Trophoblast cell (in vitro differentiated cells and primary cell): ENCODE data around the gene AMMECR1.

Experiments
- DNase-seq, 2 donors: peaks; one replicate each; pipeline ENCODE4 v3.0.0-alpha.2; 2016
- H2AFZ ChIP-seq: 2 replicates; pipeline ENCODE4 v1.6.1; 2013; ENCODE audit warnings: low read length, moderate library complexity, mild to moderate bottlenecking; ENCODE audit not compliant: insufficient read depth, poor library complexity
- H2AK5ac ChIP-seq: 2 replicates; pipeline ENCODE4 v1.6.1; 2013; ENCODE audit warnings: mild to moderate bottlenecking, low read length
- H2BK120ac ChIP-seq: 2 replicates; pipeline ENCODE4 v1.6.1; 2013; ENCODE audit warnings: low read length, mild to moderate bottlenecking, moderate library complexity; ENCODE audit not compliant: insufficient read depth, poor library complexity
- H2BK12ac ChIP-seq: 2 replicates; pipeline ENCODE4 v1.6.1; 2013; ENCODE audit warnings: mild to moderate bottlenecking, low read length, moderate library complexity
- H2BK5ac ChIP-seq: 2 replicates; pipeline ENCODE4 v1.6.1; 2013; ENCODE audit warnings: low read length, low read depth, moderate library complexity, mild to moderate bottlenecking; ENCODE audit not compliant: poor library complexity
- H3K14ac ChIP-seq: 2 replicates; pipeline ENCODE4 v1.6.1; 2013; ENCODE audit warnings: mild to moderate bottlenecking, low read length
- H3K18ac ChIP-seq: 2 replicates; pipeline ENCODE4 v1.6.1; 2013; ENCODE audit warnings: mild to moderate bottlenecking, low read length
- H3K23ac ChIP-seq: 2 replicates; pipeline ENCODE4 v1.6.1; 2013; ENCODE audit warnings: low read length
- H3K27ac ChIP-seq: 2 replicates; pipeline ENCODE4 v1.5.1; 2013; ENCODE audit warnings: low read depth, mild to moderate bottlenecking, inconsistent platforms, low read length, moderate library complexity
- H3K27me3 ChIP-seq: 2 replicates; pipeline ENCODE4 v1.6.1; 2013; ENCODE audit warnings: inconsistent platforms, mild to moderate bottlenecking, low read length, moderate library complexity; ENCODE audit not compliant: insufficient read depth
- H3K36me3 ChIP-seq, 2 experiments: 1 replicate in 1 of 2; 2 replicates in 1 of 2; pipeline ENCODE4 v1.6.1; 2013; ENCODE audit warnings: low read length in 2 of 2, mild to moderate bottlenecking in 2 of 2, moderate library complexity in 1 of 2; ENCODE audit not compliant: insufficient read depth in 2 of 2, control insufficient read depth in 1 of 2
- H3K4ac ChIP-seq: 2 replicates; pipeline ENCODE4 v1.6.1; 2013; ENCODE audit warnings: low read depth, mild to moderate bottlenecking, low read length, moderate library complexity
- H3K4me1 ChIP-seq, 2 experiments: 1 replicate in 1 of 2; 2 replicates in 1 of 2; pipeline ENCODE4 v1.6.1; 2013; ENCODE audit warnings: low read length in 2 of 2, mild to moderate bottlenecking in 2 of 2, moderate library complexity in 1 of 2; ENCODE audit not compliant: insufficient read depth in 2 of 2, control insufficient read depth in 1 of 2
- H3K4me2 ChIP-seq: 2 replicates; pipeline ENCODE4 v1.6.1; 2013; ENCODE audit warnings: inconsistent platforms, mild to moderate bottlenecking, low read length, moderate library complexity
- H3K4me3 ChIP-seq: 2 replicates; pipeline ENCODE4 v1.5.1; 2013; ENCODE audit warnings: mild to moderate bottlenecking, low read depth, low read length, inconsistent platforms
- H3K79me1 ChIP-seq: one replicate; pipeline ENCODE4 v1.6.1; 2013; ENCODE audit warnings: low read length
- H3K79me2 ChIP-seq: 2 replicates; pipeline ENCODE4 v1.6.1; 2013; ENCODE audit warnings: low read length, mild to moderate bottlenecking; ENCODE audit not compliant: control insufficient read depth, insufficient read depth, poor library complexity
- H3K9ac ChIP-seq: 2 replicates; pipeline ENCODE4 v1.6.1; 2013; ENCODE audit warnings: mild to moderate bottlenecking, low read length
- H3K9me3 ChIP-seq: 2 replicates; pipeline ENCODE4 v1.6.1; 2013; ENCODE audit warnings: low read depth, mild to moderate bottlenecking, control low read depth, inconsistent platforms, low read length; ENCODE audit not compliant: insufficient read depth
- H4K12ac ChIP-seq: 2 replicates; pipeline ENCODE4 v1.6.1; 2013; ENCODE audit warnings: low read depth, mild to moderate bottlenecking, low read length, moderate library complexity
- H4K8ac ChIP-seq: 2 replicates; pipeline ENCODE4 v1.6.1; 2013; ENCODE audit warnings: low read depth, mild to moderate bottlenecking, low read length, moderate library complexity
- H4K91ac ChIP-seq: one replicate; pipeline ENCODE4 v1.6.1; 2013; ENCODE audit warnings: low read depth, mild to moderate bottlenecking, low read length, moderate library complexity
- WGBS: extraction: QIAGEN DNeasy Blood & Tissue Kit; methylation state at CpG from one replicate; pipeline ENCODE4 v1.1.7; 2013; ENCODE audit warnings: missing lambda C conversion rate; ENCODE audit not compliant: insufficient read length, insufficient coverage; ENCODE audit errors: extremely low coverage; 5-methylcytosine and 5-hydroxymethylcytosine counted together

Gene AMMECR1

DNA sequence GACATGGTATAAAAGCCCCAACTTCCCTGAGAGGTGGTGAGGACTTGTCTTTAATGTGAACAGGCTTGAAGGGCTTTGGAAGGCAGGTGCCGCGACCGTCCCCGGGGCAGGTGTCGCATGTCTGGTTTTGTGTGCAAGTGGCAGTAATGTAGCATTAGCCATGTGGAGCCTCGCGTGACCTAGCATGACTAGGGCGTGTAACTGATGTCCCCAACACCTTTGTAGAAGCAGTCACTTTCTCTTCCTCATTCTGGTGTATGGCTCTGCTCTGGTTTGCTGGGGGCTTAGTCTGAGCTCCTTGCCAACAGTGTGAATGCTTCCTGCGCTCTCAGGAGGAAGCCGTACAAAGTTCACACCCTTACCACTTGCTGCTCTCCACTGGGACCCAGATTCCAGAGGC, 145.7 kb downstream of the AMMECR1 start:
- Histone ChIP-seq H4K12ac (no peak overlapping the region), H3K23ac (no peak overlapping the region), H2BK5ac (no peak overlapping the region), H3K4me3 (no peak overlapping the region), H2AFZ (no peak overlapping the region), H3K79me2 (no peaks in the 10 kb centered on the region), H4K91ac (no peak overlapping the region), H3K9ac (no peak overlapping the region), H3K36me3 (no peaks in the 10 kb centered on the region), H3K18ac (no peak overlapping the region), H3K14ac (no peak overlapping the region), H3K4me1 (peaks cover 6 to 10% of the 10 kb centered on the region in 2 experiments), H3K27ac (no peak overlapping the region), H3K9me3 (no peaks in the 10 kb centered on the region), H3K79me1 (no peaks in the 10 kb centered on the region), H2AK5ac (no peak overlapping the region), H3K4me2 (no peak overlapping the region), H3K4ac (no peak overlapping the region), H3K27me3 (no peaks in the 10 kb centered on the region), H2BK12ac (no peak overlapping the region), H2BK120ac (no peak overlapping the region), H4K8ac (no peak overlapping the region)
- DNase-seq, result no peak
- no CpG with 5 or more reads among the region's 10 CpGs for WGBS

DNA sequence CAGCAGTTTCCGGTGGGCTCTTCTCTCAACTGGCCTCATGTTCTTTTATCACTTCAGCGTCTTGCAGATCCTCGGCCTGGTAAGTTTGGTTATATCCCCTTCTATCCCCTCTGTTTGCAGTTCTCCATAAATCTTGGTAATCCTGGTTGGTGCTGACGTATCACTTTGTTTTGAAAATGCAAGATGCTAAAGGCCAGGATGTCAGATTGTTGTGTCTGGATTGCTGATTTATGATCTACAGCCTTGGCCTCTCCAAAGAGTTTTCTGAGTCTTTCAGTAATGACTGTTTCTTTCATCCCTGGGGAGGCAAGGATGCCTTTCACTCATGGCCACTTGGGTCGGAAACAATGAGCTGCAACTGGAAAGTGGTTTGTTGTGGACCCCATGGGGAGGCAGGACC, 146.4 kb downstream of the AMMECR1 start:
- Histone ChIP-seq H2AK5ac (no peak overlapping the region), H3K79me1 (no peaks in the 10 kb centered on the region), H3K27ac (no peak overlapping the region), H4K12ac (no peak overlapping the region), H3K4me1 (peaks cover 6 to 10% of the 10 kb centered on the region in 2 experiments), H3K79me2 (no peaks in the 10 kb centered on the region), H3K14ac (no peak overlapping the region), H2BK5ac (no peak overlapping the region), H3K18ac (no peak overlapping the region), H3K36me3 (no peaks in the 10 kb centered on the region), H3K9ac (no peak overlapping the region), H2BK12ac (no peak overlapping the region), H3K9me3 (no peaks in the 10 kb centered on the region), H2AFZ (no peak overlapping the region), H3K27me3 (no peaks in the 10 kb centered on the region), H4K8ac (no peak overlapping the region), H3K4ac (no peak overlapping the region), H3K4me2 (no peak overlapping the region), H3K23ac (no peak overlapping the region), H2BK120ac (no peak overlapping the region), H3K4me3 (no peak overlapping the region), H4K91ac (no peak overlapping the region)
- DNase-seq, result no peak
- WGBS, result no CpG with 5 or more reads among the region's 5 CpGs

DNA sequence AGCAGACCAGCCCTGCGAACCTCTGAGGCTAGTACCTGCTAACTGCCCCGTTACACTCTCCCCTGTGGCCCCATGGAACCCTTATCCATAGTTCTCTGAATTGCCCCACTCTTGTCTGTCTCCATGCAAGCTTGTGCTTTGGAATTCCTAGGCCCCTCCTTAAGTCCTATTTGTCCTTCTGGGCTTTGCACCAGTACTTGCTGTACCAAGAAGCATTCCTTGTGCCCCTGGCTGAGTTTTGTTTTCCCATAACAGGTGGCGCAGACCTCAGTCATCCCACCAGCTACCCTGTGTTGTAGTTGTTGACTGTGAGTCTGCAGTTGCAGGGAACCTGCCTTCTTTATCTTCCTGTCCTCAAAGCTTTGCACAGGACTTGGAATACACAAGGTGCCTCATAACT, 147.9 kb downstream of the AMMECR1 start:
- H2BK5ac ChIP-seq, result no peak overlapping the region
- no peaks in the 10 kb centered on the region for H3K27me3 ChIP-seq
- WGBS, result no CpG with 5 or more reads among the region's 3 CpGs
- no peak overlapping the region for H2BK120ac ChIP-seq
- H2BK12ac ChIP-seq, result no peak overlapping the region
- no peak overlapping the region for H3K18ac ChIP-seq
- H3K79me1 ChIP-seq, result no peaks in the 10 kb centered on the region
- no peak overlapping the region for H4K8ac ChIP-seq
- no peak overlapping the region for H3K4ac ChIP-seq
- no peak overlapping the region for H3K23ac ChIP-seq
- no peak overlapping the region for H2AK5ac ChIP-seq
- no peaks in the 10 kb centered on the region for H3K36me3 ChIP-seq
- no peak overlapping the region for H3K4me3 ChIP-seq
- no peak overlapping the region for H4K91ac ChIP-seq
- no peak overlapping the region for H3K9ac ChIP-seq
- no peaks in the 10 kb centered on the region for H3K79me2 ChIP-seq
- H3K9me3 ChIP-seq, result no peaks in the 10 kb centered on the region
- no peak overlapping the region for H3K14ac ChIP-seq
- H4K12ac ChIP-seq, result no peak overlapping the region
- no peak overlapping the region for H2AFZ ChIP-seq
- H3K4me2 ChIP-seq, result no peak overlapping the region
- peaks cover 6 to 10% of the 10 kb centered on the region in 2 experiments for H3K4me1 ChIP-seq
- no peak for DNase-seq
- H3K27ac ChIP-seq, result no peak overlapping the region

DNA sequence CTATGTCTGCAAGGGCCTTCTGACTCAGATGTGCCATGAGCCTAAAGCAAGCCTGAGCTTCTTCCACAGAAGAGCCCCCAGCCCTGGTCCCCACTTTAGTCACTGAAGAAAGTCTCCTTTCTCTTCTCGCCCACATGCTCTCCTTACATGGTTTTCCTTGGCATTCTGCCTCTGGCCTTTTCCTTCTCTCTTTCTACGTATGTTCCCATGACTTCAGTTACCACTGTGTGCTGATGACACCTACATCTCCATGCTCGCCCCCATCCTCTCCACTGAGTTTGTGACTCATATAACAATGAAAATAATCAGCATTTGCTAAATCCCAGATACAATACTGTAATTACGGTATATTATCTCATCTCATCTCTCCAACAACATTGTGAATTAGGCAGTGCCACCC, 149.3 kb downstream of the AMMECR1 start:
- H3K4me1 ChIP-seq, result peaks cover 3 to 4% of the 10 kb centered on the region in 2 experiments
- no peak overlapping the region for H2AFZ ChIP-seq
- no CpG with 5 or more reads among the region's 4 CpGs for WGBS
- no peaks in the 10 kb centered on the region for H3K36me3 ChIP-seq
- H3K27me3 ChIP-seq, result no peaks in the 10 kb centered on the region
- H3K79me1 ChIP-seq, result no peaks in the 10 kb centered on the region
- no peak overlapping the region for H4K12ac ChIP-seq
- H3K4me3 ChIP-seq, result no peak overlapping the region
- no peak overlapping the region for H4K91ac ChIP-seq
- no peak overlapping the region for H3K27ac ChIP-seq
- no peak overlapping the region for H3K9ac ChIP-seq
- no peak overlapping the region for H3K4me2 ChIP-seq
- H2BK5ac ChIP-seq, result no peak overlapping the region
- H3K79me2 ChIP-seq, result no peaks in the 10 kb centered on the region
- no peaks in the 10 kb centered on the region for H3K9me3 ChIP-seq
- no peak for DNase-seq
- H3K4ac ChIP-seq, result no peak overlapping the region
- no peak overlapping the region for H3K23ac ChIP-seq
- no peak overlapping the region for H2BK12ac ChIP-seq
- H4K8ac ChIP-seq, result no peak overlapping the region
- no peak overlapping the region for H3K18ac ChIP-seq
- H2BK120ac ChIP-seq, result no peak overlapping the region
- no peak overlapping the region for H2AK5ac ChIP-seq
- no peak overlapping the region for H3K14ac ChIP-seq
